ENCODE data around the gene TDRD1. TPM values are rescaled to one million over a fixed set of nuclear protein-coding genes. Genes with fewer than 3 reads are reported as not detected.

TDRD1 gene
- total RNA-seq, 1 donor = 0.72 TPM

DNA sequence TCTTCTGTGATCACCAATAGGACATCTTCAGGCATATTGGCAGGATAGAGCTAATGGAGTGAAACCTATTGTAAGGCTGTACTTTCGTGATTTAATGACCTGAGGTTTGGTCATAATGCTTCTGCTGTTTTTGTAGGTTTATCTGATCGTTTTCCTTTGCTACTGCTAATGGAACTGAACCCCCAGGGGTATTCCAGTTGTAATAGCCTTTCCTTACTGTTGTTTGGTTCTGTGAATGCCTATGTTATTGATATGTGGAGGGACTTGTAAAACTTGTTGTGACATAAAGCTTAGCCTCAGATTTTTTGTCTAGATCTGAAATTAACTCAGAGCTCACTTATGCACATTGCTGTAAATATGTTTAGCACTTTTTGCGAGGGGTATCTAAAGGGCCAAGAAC, 49.0 kb downstream of the TDRD1 start:
- Histone ChIP-seq H4K20me1 (ENCODE audit: insufficient read depth, low read length) (no peaks in the 10 kb centered on the region), H3K36me3 (ENCODE audit: insufficient read depth, low read length) (no peaks in the 10 kb centered on the region), H3K27ac (ENCODE audit: low read depth, low read length) (no peak overlapping the region), H3K27me3 (ENCODE audit: insufficient read depth, low read length) (peaks cover 7% of the 10 kb centered on the region), H3K9me3 (ENCODE audit: low read depth, low read length) (no peaks in the 10 kb centered on the region), H2AFZ (ENCODE audit: low read length) (no peak overlapping the region), H3K4me3 (ENCODE audit: insufficient read depth, low read length) (no peak overlapping the region), H3K4me1 (ENCODE audit: insufficient read depth, low read length) (no peaks in the 10 kb centered on the region), H3K4me2 (ENCODE audit: insufficient read depth, low read length) (no peak overlapping the region), H3K79me2 (ENCODE audit: insufficient read depth, low read length) (no peaks in the 10 kb centered on the region)
- DNase-seq (ENCODE audit: insufficient read length, low spot score, missing footprints) = no peak
- TF ChIP-seq, protein P1, sequence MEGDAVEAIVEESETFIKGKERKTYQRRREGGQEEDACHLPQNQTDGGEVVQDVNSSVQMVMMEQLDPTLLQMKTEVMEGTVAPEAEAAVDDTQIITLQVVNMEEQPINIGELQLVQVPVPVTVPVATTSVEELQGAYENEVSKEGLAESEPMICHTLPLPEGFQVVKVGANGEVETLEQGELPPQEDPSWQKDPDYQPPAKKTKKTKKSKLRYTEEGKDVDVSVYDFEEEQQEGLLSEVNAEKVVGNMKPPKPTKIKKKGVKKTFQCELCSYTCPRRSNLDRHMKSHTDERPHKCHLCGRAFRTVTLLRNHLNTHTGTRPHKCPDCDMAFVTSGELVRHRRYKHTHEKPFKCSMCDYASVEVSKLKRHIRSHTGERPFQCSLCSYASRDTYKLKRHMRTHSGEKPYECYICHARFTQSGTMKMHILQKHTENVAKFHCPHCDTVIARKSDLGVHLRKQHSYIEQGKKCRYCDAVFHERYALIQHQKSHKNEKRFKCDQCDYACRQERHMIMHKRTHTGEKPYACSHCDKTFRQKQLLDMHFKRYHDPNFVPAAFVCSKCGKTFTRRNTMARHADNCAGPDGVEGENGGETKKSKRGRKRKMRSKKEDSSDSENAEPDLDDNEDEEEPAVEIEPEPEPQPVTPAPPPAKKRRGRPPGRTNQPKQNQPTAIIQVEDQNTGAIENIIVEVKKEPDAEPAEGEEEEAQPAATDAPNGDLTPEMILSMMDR (IDR thresholded peaks at IDR 0.05; ENCODE audit: extremely low read depth, low read depth, low read length) = no peak

- H3K9me3 ChIP-seq (ENCODE audit: low read depth, low read length) = no peaks in the 10 kb centered on the region
- H3K27ac ChIP-seq (ENCODE audit: low read depth, low read length) = no peak overlapping the region
- no peak for DNase-seq (ENCODE audit: insufficient read length, low spot score, missing footprints)
- H3K36me3 ChIP-seq (ENCODE audit: insufficient read depth, low read length) = no peaks in the 10 kb centered on the region
- no peak overlapping the region for H3K4me2 ChIP-seq (ENCODE audit: insufficient read depth, low read length)
- H2AFZ ChIP-seq (ENCODE audit: low read length) = no peak overlapping the region
- no peaks in the 10 kb centered on the region for H4K20me1 ChIP-seq (ENCODE audit: insufficient read depth, low read length)
- no peaks in the 10 kb centered on the region for H3K4me1 ChIP-seq (ENCODE audit: insufficient read depth, low read length)
- H3K27me3 ChIP-seq (ENCODE audit: insufficient read depth, low read length) = peaks cover 9% of the 10 kb centered on the region
- TF ChIP-seq, protein P1 (IDR thresholded peaks at IDR 0.05; ENCODE audit: extremely low read depth, low read depth, low read length) = no peak
- H3K79me2 ChIP-seq (ENCODE audit: insufficient read depth, low read length) = no peaks in the 10 kb centered on the region
- no peak overlapping the region for H3K4me3 ChIP-seq (ENCODE audit: insufficient read depth, low read length)
Measured at GRCh38 chr10:114232561-114233176, 53.5 kb downstream of the TDRD1 start.

DNA sequence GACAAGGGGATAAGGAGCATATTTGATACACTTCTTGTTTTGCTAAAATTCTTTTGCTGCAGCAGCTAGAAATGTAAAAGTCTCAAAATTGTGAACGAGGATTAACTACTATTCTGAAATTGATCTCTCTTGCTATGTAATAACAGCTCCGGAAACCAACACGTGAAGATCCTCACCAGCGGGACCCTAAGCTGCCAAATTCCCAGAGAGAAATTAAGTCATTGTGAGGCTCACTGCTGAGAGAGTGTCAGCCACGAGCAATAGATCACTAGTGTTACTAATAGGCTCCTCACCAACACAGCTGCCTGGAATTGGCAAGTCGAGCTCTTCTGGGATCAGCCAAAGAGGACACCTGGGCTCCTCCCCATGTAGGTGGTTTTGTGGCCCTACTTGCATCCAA, 54.3 kb downstream of the TDRD1 start:
- H4K20me1 ChIP-seq (ENCODE audit: insufficient read depth, low read length) = no peaks in the 10 kb centered on the region

DNA sequence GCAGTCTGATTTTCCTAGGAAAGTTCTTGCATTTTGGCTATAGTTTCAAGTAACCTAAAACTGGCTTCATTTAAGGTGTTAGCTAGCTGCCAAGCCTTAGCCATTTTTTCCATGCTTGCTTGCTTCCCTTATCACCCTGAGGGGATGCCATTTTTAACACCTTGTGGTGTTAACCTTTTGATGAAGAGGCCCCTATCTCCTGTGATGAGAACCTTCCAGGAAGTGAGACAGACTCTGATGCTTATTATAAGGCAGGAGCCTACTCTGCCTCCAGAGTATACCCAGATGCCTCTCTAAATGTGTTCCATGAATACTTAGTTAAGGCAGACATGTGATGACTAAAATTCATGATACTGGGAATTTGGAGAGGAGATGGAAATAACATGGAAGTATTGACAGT, 55.0 kb downstream of the TDRD1 start:
- no peaks in the 10 kb centered on the region for H3K36me3 ChIP-seq (ENCODE audit: insufficient read depth, low read length)
- TF ChIP-seq, protein P1 (IDR thresholded peaks at IDR 0.05; ENCODE audit: extremely low read depth, low read depth, low read length) = no peak
- H3K9me3 ChIP-seq (ENCODE audit: low read depth, low read length) = no peaks in the 10 kb centered on the region
- no peak overlapping the region for H2AFZ ChIP-seq (ENCODE audit: low read length)
- H3K27ac ChIP-seq (ENCODE audit: low read depth, low read length) = no peak overlapping the region
- no peak for DNase-seq (ENCODE audit: insufficient read length, low spot score, missing footprints)
- H3K4me2 ChIP-seq (ENCODE audit: insufficient read depth, low read length) = no peak overlapping the region
- H3K79me2 ChIP-seq (ENCODE audit: insufficient read depth, low read length) = no peaks in the 10 kb centered on the region
- no peaks in the 10 kb centered on the region for H3K4me1 ChIP-seq (ENCODE audit: insufficient read depth, low read length)
- H4K20me1 ChIP-seq (ENCODE audit: insufficient read depth, low read length) = no peaks in the 10 kb centered on the region
- H3K4me3 ChIP-seq (ENCODE audit: insufficient read depth, low read length) = no peak overlapping the region
- peaks cover 21% of the 10 kb centered on the region for H3K27me3 ChIP-seq (ENCODE audit: insufficient read depth, low read length)

More for the DNA sequence above, 54.3 kb downstream of the TDRD1 start:
- no peak overlapping the region for H3K4me2 ChIP-seq (ENCODE audit: insufficient read depth, low read length)
- no peaks in the 10 kb centered on the region for H3K36me3 ChIP-seq (ENCODE audit: insufficient read depth, low read length)
- DNase-seq (ENCODE audit: insufficient read length, low spot score, missing footprints) = no peak
- H3K9me3 ChIP-seq (ENCODE audit: low read depth, low read length) = no peaks in the 10 kb centered on the region
- TF ChIP-seq, protein P1 (IDR thresholded peaks at IDR 0.05; ENCODE audit: extremely low read depth, low read depth, low read length) = no peak
- no peak overlapping the region for H3K27ac ChIP-seq (ENCODE audit: low read depth, low read length)
- H3K27me3 ChIP-seq (ENCODE audit: insufficient read depth, low read length) = peaks cover 15% of the 10 kb centered on the region
- H3K4me1 ChIP-seq (ENCODE audit: insufficient read depth, low read length) = no peaks in the 10 kb centered on the region
- H2AFZ ChIP-seq (ENCODE audit: low read length) = no peak overlapping the region
- no peaks in the 10 kb centered on the region for H3K79me2 ChIP-seq (ENCODE audit: insufficient read depth, low read length)
- no peak overlapping the region for H3K4me3 ChIP-seq (ENCODE audit: insufficient read depth, low read length)
